Measurements from ENCODE around the gene CAPN3.

CAPN3 gene

DNA sequence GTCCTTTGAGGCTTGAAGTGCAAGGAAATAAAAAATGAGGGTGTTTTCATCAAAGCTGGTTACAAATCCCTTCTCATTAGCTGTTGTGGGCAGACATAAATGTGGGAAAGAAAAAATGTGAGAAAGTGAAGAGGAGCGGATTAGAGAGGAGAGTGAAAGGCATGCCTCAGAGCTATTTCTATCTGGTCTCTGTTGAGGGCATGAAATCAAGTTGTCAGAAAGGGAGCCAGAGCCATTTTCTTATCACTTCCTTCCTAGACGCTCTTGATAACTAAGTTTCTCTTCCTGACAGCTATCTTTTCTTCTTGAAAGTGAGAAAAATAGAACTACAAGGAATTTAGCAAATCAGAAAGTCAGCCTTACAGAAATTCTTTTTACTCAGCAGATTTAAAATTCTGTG is 20.8 kb upstream of the CAPN3 start:
- H3K27ac ChIP-seq, result no peak overlapping the region
- TF ChIP-seq, protein P1, sequence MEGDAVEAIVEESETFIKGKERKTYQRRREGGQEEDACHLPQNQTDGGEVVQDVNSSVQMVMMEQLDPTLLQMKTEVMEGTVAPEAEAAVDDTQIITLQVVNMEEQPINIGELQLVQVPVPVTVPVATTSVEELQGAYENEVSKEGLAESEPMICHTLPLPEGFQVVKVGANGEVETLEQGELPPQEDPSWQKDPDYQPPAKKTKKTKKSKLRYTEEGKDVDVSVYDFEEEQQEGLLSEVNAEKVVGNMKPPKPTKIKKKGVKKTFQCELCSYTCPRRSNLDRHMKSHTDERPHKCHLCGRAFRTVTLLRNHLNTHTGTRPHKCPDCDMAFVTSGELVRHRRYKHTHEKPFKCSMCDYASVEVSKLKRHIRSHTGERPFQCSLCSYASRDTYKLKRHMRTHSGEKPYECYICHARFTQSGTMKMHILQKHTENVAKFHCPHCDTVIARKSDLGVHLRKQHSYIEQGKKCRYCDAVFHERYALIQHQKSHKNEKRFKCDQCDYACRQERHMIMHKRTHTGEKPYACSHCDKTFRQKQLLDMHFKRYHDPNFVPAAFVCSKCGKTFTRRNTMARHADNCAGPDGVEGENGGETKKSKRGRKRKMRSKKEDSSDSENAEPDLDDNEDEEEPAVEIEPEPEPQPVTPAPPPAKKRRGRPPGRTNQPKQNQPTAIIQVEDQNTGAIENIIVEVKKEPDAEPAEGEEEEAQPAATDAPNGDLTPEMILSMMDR (IDR thresholded peaks at IDR 0.05; ENCODE audit: low read depth, low read length), result no peak
- DNase-seq, result no peak
- no peak overlapping the region for H3K4me3 ChIP-seq (ENCODE audit: low read depth, low read length)
- peaks cover 4% of the 10 kb centered on the region for H3K9me3 ChIP-seq (ENCODE audit: severe bottlenecking)
- no peaks in the 10 kb centered on the region for H3K27me3 ChIP-seq (ENCODE audit: insufficient read depth, low read depth, severe bottlenecking)
- H3K36me3 ChIP-seq, result no peaks in the 10 kb centered on the region

GRCh38 chr15:42343596-42344232 is 15.6 kb upstream of the CAPN3 start:
- TF ChIP-seq, protein P1 (IDR thresholded peaks at IDR 0.05; ENCODE audit: low read depth, low read length), result no peak
- Histone ChIP-seq H3K27ac (no peak overlapping the region), H3K36me3 (no peaks in the 10 kb centered on the region), H3K9me3 (ENCODE audit: severe bottlenecking) (no peaks in the 10 kb centered on the region), H3K4me3 (ENCODE audit: low read depth, low read length) (no peak overlapping the region), H3K27me3 (ENCODE audit: insufficient read depth, low read depth, severe bottlenecking) (no peaks in the 10 kb centered on the region)
- no peak for DNase-seq

DNA sequence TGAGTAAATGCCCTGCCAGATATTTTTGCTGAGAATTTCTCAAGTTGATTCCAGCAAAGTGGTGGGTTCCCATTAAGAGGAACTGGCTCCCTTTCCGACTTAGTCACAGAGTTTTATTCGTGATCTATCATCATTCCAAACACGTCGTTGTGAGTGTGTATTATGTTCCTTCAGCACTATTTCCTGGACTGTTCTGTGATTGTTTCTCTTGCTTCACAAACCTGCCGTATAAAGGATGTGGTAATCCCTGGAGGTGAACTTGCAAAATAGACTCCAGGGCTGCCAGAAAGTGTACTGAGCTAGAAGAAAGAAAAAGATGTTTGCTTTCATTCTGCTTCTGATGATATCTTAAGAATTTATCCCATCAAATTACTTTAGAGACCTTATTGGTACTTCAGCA is 14.5 kb upstream of the CAPN3 start:
- no peak for DNase-seq
- no peaks in the 10 kb centered on the region for H3K36me3 ChIP-seq
- H3K9me3 ChIP-seq (ENCODE audit: severe bottlenecking), result no peaks in the 10 kb centered on the region
- H3K4me3 ChIP-seq (ENCODE audit: low read depth, low read length), result no peak overlapping the region
- no peak overlapping the region for H3K27ac ChIP-seq
- TF ChIP-seq, protein P1 (IDR thresholded peaks at IDR 0.05; ENCODE audit: low read depth, low read length), result no peak
- no peaks in the 10 kb centered on the region for H3K27me3 ChIP-seq (ENCODE audit: insufficient read depth, low read depth, severe bottlenecking)

DNA sequence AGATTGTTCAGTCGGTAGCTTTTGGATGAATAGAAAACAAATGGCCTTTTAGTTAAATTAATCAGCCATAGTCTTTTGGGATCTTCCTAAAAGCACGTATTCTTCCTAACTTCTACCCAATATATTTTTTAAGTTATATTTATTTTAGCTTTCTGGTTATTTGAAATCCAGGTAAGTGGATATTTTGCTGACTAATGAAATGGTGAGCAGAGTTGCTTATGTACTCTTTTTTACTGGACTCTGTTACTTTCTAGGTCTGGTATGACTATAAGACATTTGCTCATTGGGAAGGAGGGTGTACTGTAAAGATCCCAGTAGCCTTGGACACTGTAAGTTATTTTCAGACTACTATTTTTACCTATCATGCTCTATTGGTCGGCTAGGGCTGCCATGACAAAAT is 13.8 kb upstream of the CAPN3 start:
- TF ChIP-seq, protein P1 (IDR thresholded peaks at IDR 0.05; ENCODE audit: low read depth, low read length), result no peak
- H3K27ac ChIP-seq, result no peak overlapping the region
- H3K27me3 ChIP-seq (ENCODE audit: insufficient read depth, low read depth, severe bottlenecking), result no peaks in the 10 kb centered on the region
- no peaks in the 10 kb centered on the region for H3K9me3 ChIP-seq (ENCODE audit: severe bottlenecking)
- no peaks in the 10 kb centered on the region for H3K36me3 ChIP-seq
- no peak for DNase-seq
- H3K4me3 ChIP-seq (ENCODE audit: low read depth, low read length), result no peak overlapping the region

DNA sequence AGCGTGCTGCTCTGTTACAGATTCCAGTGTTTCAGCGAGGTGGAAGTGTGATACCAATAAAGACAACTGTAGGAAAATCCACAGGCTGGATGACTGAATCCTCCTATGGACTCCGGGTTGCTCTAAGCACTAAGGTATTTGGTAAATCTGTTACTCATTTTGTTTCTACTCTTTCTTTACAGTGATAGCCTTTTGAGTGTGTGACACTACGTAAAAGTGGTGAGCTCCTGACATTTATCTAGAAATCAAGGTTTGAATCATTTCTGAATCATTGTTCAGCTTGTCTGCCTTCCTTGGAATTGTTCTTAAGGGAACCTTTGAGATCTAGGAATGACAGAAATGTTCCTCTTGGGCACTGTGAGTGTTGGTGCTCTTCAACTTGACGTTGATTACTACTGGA is 11.2 kb upstream of the CAPN3 start:
- no peak overlapping the region for H3K4me3 ChIP-seq (ENCODE audit: low read depth, low read length)
- TF ChIP-seq, protein P1 (IDR thresholded peaks at IDR 0.05; ENCODE audit: low read depth, low read length), result no peak
- H3K27ac ChIP-seq, result no peak overlapping the region

GRCh38 chr15:42349186-42349585 is 10.1 kb upstream of the CAPN3 start:
- TF ChIP-seq, protein P1 (IDR thresholded peaks at IDR 0.05; ENCODE audit: low read depth, low read length), result no peak
- Histone ChIP-seq H3K27ac (no peak overlapping the region), H3K27me3 (ENCODE audit: insufficient read depth, low read depth, severe bottlenecking) (no peaks in the 10 kb centered on the region), H3K36me3 (no peaks in the 10 kb centered on the region), H3K9me3 (ENCODE audit: severe bottlenecking) (no peaks in the 10 kb centered on the region), H3K4me3 (ENCODE audit: low read depth, low read length) (no peak overlapping the region)
- DNase-seq, result no peak

More for the DNA sequence above, 11.2 kb upstream of the CAPN3 start:
- H3K36me3 ChIP-seq, result no peaks in the 10 kb centered on the region
- no peaks in the 10 kb centered on the region for H3K9me3 ChIP-seq (ENCODE audit: severe bottlenecking)
- DNase-seq, result no peak
- H3K27me3 ChIP-seq (ENCODE audit: insufficient read depth, low read depth, severe bottlenecking), result no peaks in the 10 kb centered on the region

Measured in WERI-Rb-1 (cell line).